Ascending aorta (tissue), 2 donors: ENCODE results near the gene MCF2L. TPM values are rescaled to one million over a fixed set of nuclear protein-coding genes. Genes with fewer than 3 reads are reported as not detected.

Experiments used
- DNase-seq, 2 donors: peaks; one replicate each; pipeline ENCODE4 v3.0.0-alpha.2; 2019; ENCODE audit warnings: low spot score in 2 of 2
- H3K27ac ChIP-seq, 2 donors: fragments of 200-600 bp; sonication (generic); one replicate each; pipeline ENCODE4 v1.5.1; 2016 to 2017; ENCODE audit warnings: mild to moderate bottlenecking in 1 of 2
- H3K27me3 ChIP-seq: fragments of 200-600 bp; sonication (generic); one replicate; pipeline ENCODE4 v1.5.1; 2017
- H3K36me3 ChIP-seq, 2 donors: fragments of 200-600 bp; sonication (generic); one replicate each; pipeline ENCODE4 v1.5.1; 2016
- H3K4me1 ChIP-seq, 2 donors: fragments of 200-600 bp; sonication (generic); one replicate each; pipeline ENCODE4 v1.5.1; 2016 to 2017; ENCODE audit warnings: mild to moderate bottlenecking in 1 of 2
- H3K4me3 ChIP-seq, 2 donors: fragments of 200-600 bp; sonication (generic); one replicate each; pipeline ENCODE4 v1.5.1; 2016 to 2017; ENCODE audit warnings: mild to moderate bottlenecking in 1 of 2
- H3K9me3 ChIP-seq, 2 donors: fragments of 200-600 bp; sonication (generic); one replicate each; pipeline ENCODE4 v1.5.1; 2016
- intact Hi-C: fragments of 100-400 bp; cut with DNase I; formaldehyde crosslinking; loops from one replicate; pipeline ENCODE4 v1.15.1; 2023
- total RNA-seq: library from RNA; depleted of rRNA; stranded (reverse); fragments of >200 nt; gene quantifications from one replicate; pipeline ENCODE4 v1.1.0, GENCODE V29; 2016
- TF ChIP-seq, protein P1 (sequence below), 3 experiments: fragments of 200-600 bp in 2 of 3; fragments of 450-650 bp in 1 of 3; sonication (generic) in 2 of 3; IDR thresholded peaks; one replicate each; pipeline ENCODE4 v1.5.1; 2016 to 2019; ENCODE audit warnings: antibody characterized with exemption in 3 of 3, mild to moderate bottlenecking in 1 of 3, moderate library complexity in 1 of 3

The MCF2L gene
- total RNA-seq, 1 donor from 2014 or later, result 112 TPM

DNA sequence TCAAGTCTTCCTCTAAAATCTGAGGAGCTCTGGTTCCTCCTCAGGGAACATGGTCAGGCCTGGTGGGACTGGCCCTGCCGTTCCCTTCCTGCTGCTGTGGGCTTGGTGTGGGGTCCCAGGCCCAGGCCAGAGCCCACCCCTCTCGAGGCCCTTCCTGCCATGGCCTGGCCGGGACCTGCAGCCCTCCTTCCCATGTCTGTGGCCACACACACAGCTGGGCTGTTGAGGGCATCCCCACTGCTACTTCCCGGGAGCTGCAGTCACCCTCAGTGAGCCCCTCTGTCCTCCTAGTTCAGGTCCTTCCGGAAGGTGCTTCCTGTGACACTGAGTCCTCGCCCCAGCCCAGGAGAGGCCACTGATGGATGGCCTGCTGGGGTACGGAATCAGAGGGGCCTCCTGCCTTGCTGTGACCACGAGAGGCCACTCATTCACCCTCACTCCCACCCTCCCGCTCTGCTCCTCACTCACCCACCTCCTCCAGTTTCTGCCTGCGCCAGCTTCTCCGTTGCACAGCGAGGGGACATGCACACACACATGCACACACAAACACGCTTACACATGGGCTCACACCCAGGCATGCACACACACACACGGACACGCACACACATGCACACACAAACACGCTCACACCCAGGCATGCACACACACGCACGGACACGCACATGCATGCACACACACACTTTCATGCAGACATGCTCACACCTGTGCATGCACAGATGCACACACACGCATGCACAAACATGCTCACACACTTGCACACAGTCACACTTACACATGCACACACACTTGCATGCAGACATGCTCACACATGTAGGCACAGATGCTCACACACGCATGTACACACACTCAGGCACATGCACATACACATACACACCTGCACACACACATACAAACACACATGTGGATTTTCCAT is 7.3 kb upstream of the MCF2L start:
- no peak for DNase-seq
- H3K27ac ChIP-seq, result no peak overlapping the region
- no peaks in the 10 kb centered on the region for H3K36me3 ChIP-seq
- no peak overlapping the region for H3K4me3 ChIP-seq
- H3K27me3 ChIP-seq, result no peaks in the 10 kb centered on the region
- intact Hi-C loops, result no loop called here
- no peaks in the 10 kb centered on the region for H3K9me3 ChIP-seq
- H3K4me1 ChIP-seq, result no peaks in the 10 kb centered on the region
- TF ChIP-seq, protein P1, sequence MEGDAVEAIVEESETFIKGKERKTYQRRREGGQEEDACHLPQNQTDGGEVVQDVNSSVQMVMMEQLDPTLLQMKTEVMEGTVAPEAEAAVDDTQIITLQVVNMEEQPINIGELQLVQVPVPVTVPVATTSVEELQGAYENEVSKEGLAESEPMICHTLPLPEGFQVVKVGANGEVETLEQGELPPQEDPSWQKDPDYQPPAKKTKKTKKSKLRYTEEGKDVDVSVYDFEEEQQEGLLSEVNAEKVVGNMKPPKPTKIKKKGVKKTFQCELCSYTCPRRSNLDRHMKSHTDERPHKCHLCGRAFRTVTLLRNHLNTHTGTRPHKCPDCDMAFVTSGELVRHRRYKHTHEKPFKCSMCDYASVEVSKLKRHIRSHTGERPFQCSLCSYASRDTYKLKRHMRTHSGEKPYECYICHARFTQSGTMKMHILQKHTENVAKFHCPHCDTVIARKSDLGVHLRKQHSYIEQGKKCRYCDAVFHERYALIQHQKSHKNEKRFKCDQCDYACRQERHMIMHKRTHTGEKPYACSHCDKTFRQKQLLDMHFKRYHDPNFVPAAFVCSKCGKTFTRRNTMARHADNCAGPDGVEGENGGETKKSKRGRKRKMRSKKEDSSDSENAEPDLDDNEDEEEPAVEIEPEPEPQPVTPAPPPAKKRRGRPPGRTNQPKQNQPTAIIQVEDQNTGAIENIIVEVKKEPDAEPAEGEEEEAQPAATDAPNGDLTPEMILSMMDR (IDR thresholded peaks at IDR 0.05), result no peak

DNA sequence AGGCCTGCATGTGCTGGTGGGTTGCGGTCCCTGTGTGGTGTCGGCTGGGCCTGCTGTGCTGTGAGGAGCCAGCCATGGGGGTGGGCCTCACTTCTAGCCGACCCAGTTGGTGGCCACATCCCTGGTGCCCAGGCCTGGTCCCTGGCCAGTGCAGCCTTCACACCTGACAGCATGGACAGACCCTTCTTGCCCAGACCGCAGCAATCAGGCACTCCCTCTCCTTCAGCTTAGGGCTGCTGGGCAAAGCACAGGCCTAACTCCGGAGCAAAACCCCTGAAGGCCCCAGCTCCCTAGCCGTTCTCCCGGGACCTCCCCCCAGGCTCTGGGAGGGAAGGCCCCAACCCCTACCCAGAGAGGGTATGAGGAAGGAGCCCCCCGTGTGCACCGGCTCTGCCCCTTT is 6.6 kb upstream of the MCF2L start:
- no peak for DNase-seq
- TF ChIP-seq, protein P1 (IDR thresholded peaks at IDR 0.05), result no peak
- Histone ChIP-seq H3K9me3 (no peaks in the 10 kb centered on the region), H3K4me3 (no peak overlapping the region), H3K4me1 (no peaks in the 10 kb centered on the region), H3K27ac (no peak overlapping the region), H3K27me3 (no peaks in the 10 kb centered on the region), H3K36me3 (no peaks in the 10 kb centered on the region)
- intact Hi-C loops, result no loop called here

- H3K4me3 ChIP-seq, result no peak overlapping the region
- no peaks in the 10 kb centered on the region for H3K9me3 ChIP-seq
- no peaks in the 10 kb centered on the region for H3K4me1 ChIP-seq
- no peaks in the 10 kb centered on the region for H3K27me3 ChIP-seq
- DNase-seq, result no peak
- no peaks in the 10 kb centered on the region for H3K36me3 ChIP-seq
- intact Hi-C loops, result no loop called here
- TF ChIP-seq, protein P1 (IDR thresholded peaks at IDR 0.05), result no peak
- no peak overlapping the region for H3K27ac ChIP-seq
Measured at GRCh38 chr13:112962911-112963625, 5.9 kb upstream of the MCF2L start.

DNA sequence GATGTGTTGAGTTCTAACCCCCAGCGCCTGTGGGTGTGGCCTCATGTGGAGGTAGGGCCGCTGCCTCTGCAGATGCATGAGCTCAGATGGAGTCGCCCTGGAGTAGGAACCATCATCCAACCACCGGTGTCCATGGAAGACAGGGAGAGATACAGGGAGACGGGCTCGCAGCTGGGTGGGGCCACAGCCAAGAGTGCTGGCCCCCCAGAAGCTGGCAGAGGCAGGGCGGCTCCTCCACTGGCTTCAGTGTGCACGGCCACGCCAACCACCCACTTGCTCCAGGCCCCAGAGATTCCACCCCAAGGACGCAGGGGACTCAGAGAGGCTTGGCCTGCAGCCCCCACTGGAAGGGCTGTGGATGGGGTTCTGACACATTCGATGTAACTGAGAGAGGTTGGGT is 5.4 kb upstream of the MCF2L start:
- H3K9me3 ChIP-seq, result no peaks in the 10 kb centered on the region
- DNase-seq, result no peak
- H3K4me1 ChIP-seq, result peaks cover 3% of the 10 kb centered on the region in 2 donors
- intact Hi-C loops, result no loop called here
- no peaks in the 10 kb centered on the region for H3K36me3 ChIP-seq
- H3K27me3 ChIP-seq, result no peaks in the 10 kb centered on the region
- no peak overlapping the region for H3K27ac ChIP-seq
- TF ChIP-seq, protein P1 (IDR thresholded peaks at IDR 0.05), result no peak
- no peak overlapping the region for H3K4me3 ChIP-seq

DNA sequence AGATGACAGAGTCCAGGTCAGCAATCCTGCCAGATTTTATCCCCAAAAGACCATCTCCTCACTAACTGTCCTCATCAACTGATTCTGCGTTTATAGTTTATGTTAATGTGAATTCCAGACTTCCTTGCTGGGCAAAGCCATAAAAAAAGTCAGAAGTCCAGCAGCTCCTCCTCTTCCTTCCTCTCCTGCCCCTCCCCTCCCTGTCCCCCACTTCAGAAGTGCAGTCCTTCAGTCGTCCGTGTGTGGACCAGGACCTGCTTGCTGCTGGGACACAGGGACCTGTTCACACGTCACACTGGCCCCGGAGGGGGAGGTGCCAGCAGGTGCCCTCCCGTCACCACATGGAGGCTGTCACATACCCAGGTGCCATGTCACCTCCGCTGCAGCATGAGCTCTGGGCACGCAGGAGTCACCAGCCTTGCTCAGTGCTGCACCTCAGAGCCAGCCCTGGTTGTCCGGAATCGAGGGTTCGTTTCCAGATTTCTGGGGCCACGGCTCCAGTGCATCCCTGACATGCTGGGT is 4.0 kb upstream of the MCF2L start:
- Histone ChIP-seq H3K27me3 (no peaks in the 10 kb centered on the region), H3K36me3 (no peaks in the 10 kb centered on the region), H3K4me1 (peaks cover 3% of the 10 kb centered on the region in 2 donors), H3K27ac (no peak overlapping the region), H3K4me3 (no peak overlapping the region), H3K9me3 (no peaks in the 10 kb centered on the region)
- TF ChIP-seq, protein P1 (IDR thresholded peaks at IDR 0.05), result no peak
- intact Hi-C loops, result no loop called here
- no peak for DNase-seq
